Endothelial cell of umbilical vein (primary cell): ENCODE results near the gene BRAP. TPM values are rescaled to one million over a fixed set of nuclear protein-coding genes. Genes with fewer than 3 reads are reported as not detected.

Experiments
- BruUV-seq: library from RNA; stranded (reverse); fragments of 400-500 nt; replicated peaks from 2 replicates; lab custom pipeline; 2021; lab: Mats Ljungman, UMichigan
- CTCF ChIA-PET: fragments of 300-600, 350-600 bp; sonication (Branson Sonifier 250); formaldehyde crosslinking; loops from one replicate; lab custom pipeline; 2021; ENCODE audit warnings: antibody characterized with exemption, inconsistent platforms; lab: Charles Lee
- POLR2A ChIA-PET: fragments of 300-600, 350-600 bp; sonication (Branson Sonifier 250); formaldehyde crosslinking; loops from one replicate; lab custom pipeline; 2021; ENCODE audit warnings: antibody characterized with exemption, inconsistent platforms; lab: Charles Lee
- DNase-seq: peaks from one replicate; pipeline ENCODE4 v3.0.0-alpha.2; 2011; ENCODE audit warnings: low read depth, low spot score
- FAIRE-seq: peaks from 2 replicates; lab custom pipeline; 2011; peaks lifted over from hg19 to GRCh38; lab: Jason Lieb, UNC
- H2AFZ ChIP-seq: 2 replicates; pipeline ENCODE4 v1.6.0; 2012; ENCODE audit warnings: low read depth, low read length, control low read depth, inconsistent platforms
- H3K27ac ChIP-seq: 2 replicates; pipeline ENCODE4 v1.5.1; 2011; ENCODE audit warnings: low read depth, mild to moderate bottlenecking, control low read depth, low read length, moderate library complexity; ENCODE audit not compliant: insufficient read depth
- H3K27me3 ChIP-seq, 2 experiments: 2 replicates each; pipeline versions ENCODE4 v1.6.0 to v1.6.1; 2011; ENCODE audit warnings: low read length in 2 of 2, mixed read lengths in 1 of 2; ENCODE audit not compliant: control insufficient read depth in 2 of 2, insufficient read depth in 2 of 2
- H3K36me3 ChIP-seq, 2 experiments: 2 replicates in 1 of 2; 3 replicates in 1 of 2; pipeline ENCODE4 v1.5.1; 2011; ENCODE audit warnings: low read length in 2 of 2, mild to moderate bottlenecking in 1 of 2, moderate library complexity in 1 of 2; ENCODE audit not compliant: control insufficient read depth in 2 of 2, insufficient read depth in 2 of 2; ENCODE audit errors: extremely low read depth in 1 of 2
- H3K4me1 ChIP-seq: 3 replicates; pipeline ENCODE4 v1.5.1; 2011; ENCODE audit warnings: mild to moderate bottlenecking, low read length; ENCODE audit not compliant: control insufficient read depth, insufficient read depth; ENCODE audit errors: extremely low read depth
- H3K4me2 ChIP-seq: 2 replicates; pipeline ENCODE4 v1.6.1; 2011; ENCODE audit warnings: low read length, control low read depth, mixed read lengths; ENCODE audit not compliant: insufficient read depth
- H3K4me3 ChIP-seq, 3 experiments: fragments of 200-600 bp in 1 of 3; sonication (generic), shearing (Covaris generic) in 1 of 3; replicated peaks in 1 of 3; 2 replicates each; pipeline ENCODE4 v1.5.1; 2011 to 2016; ENCODE audit warnings: control low read depth in 3 of 3, low read length in 3 of 3, mild to moderate bottlenecking in 2 of 3, inconsistent platforms in 1 of 3, low read depth in 1 of 3, moderate library complexity in 1 of 3; ENCODE audit not compliant: insufficient read depth in 1 of 3
- H3K79me2 ChIP-seq: 2 replicates; pipeline ENCODE4 v1.6.0; 2012; ENCODE audit warnings: low read length, inconsistent platforms; ENCODE audit not compliant: control insufficient read depth, insufficient read depth
- H3K9ac ChIP-seq: replicated peaks from 2 replicates; pipeline ENCODE3; 2011; ENCODE audit warnings: low read length, control low read depth; ENCODE audit not compliant: insufficient read depth; ENCODE audit errors: extremely low read depth
- H3K9me1 ChIP-seq: replicated peaks from 3 replicates; pipeline ENCODE4 v1.6.0; 2011; ENCODE audit warnings: mild to moderate bottlenecking, low read length; ENCODE audit not compliant: control insufficient read depth, insufficient read depth; ENCODE audit errors: extremely low read depth
- H3K9me3 ChIP-seq: replicated peaks from 2 replicates; pipeline ENCODE4 v1.5.1; 2012; ENCODE audit warnings: low read length, inconsistent platforms; ENCODE audit not compliant: control insufficient read depth, insufficient read depth
- H4K20me1 ChIP-seq: replicated peaks from 2 replicates; pipeline ENCODE3; 2011; ENCODE audit warnings: mild to moderate bottlenecking, low read length; ENCODE audit not compliant: control insufficient read depth, insufficient read depth; ENCODE audit errors: extremely low read depth
- FOS ChIP-seq: IDR thresholded peaks from 2 replicates; pipeline ENCODE4 v1.6.1; 2011; ENCODE audit warnings: mild to moderate bottlenecking, low read length, moderate library complexity, borderline replicate concordance; ENCODE audit not compliant: insufficient read depth
- JUN ChIP-seq: IDR thresholded peaks from 2 replicates; pipeline ENCODE4 v1.6.1; 2011; ENCODE audit warnings: borderline replicate concordance, low read depth; ENCODE audit not compliant: insufficient read length, insufficient read depth
- POLR2AphosphoS5 ChIP-seq: IDR thresholded peaks from 2 replicates; pipeline ENCODE4 v1.6.1; 2012; ENCODE audit warnings: low read depth, mild to moderate bottlenecking, control low read depth, low read length, moderate library complexity; ENCODE audit not compliant: insufficient read depth
- dilution Hi-C: fragments of 300-500 bp; cut with MboI; formaldehyde crosslinking; loops from one replicate; pipeline ENCODE4 v1.15.0; 2019; ENCODE audit warnings: low sequenced_read_pairs; ENCODE audit not compliant: extremely low pct_ligation_motif_present
- intact Hi-C: fragments of 100-400 bp; cut with micrococcal nuclease; formaldehyde crosslinking; loops from one replicate; pipeline ENCODE4 v1.10.0; 2022
- polyA plus RNA-seq, 4 experiments: library from polyadenylated mRNA; depleted of rRNA in 3 of 4; stranded (reverse) in 3 of 4; unstranded in 1 of 4; fragments of >200 nt; gene quantifications; 2 replicates each; pipeline versions ENCODE4 v1.2.1 to v1.2.3, GENCODE V29; 2011 to 2012; ENCODE audit warnings: missing spikeins in 1 of 4
- total RNA-seq: library from RNA; stranded (reverse); gene quantifications from 2 replicates; pipeline ENCODE4 v1.2.3, GENCODE V29; 2021
- TF ChIP-seq, protein P1 (sequence below), 2 donors: IDR thresholded peaks; 1 replicate in 1 of 2; 2 replicates in 1 of 2; pipeline ENCODE4 v1.5.1; 2011; ENCODE audit warnings: low read length in 2 of 2, mild to moderate bottlenecking in 2 of 2, moderate library complexity in 2 of 2, control low read depth in 1 of 2, inconsistent platforms in 1 of 2, low read depth in 1 of 2; ENCODE audit not compliant: insufficient read depth in 1 of 2; ENCODE audit errors: extremely low read depth in 1 of 2

Gene BRAP
- total and polyA plus RNA-seq, 2 donors (not counting 3 experiments of a cell fraction or from before 2014, with no cell fraction given): 14.4 to 16.5 TPM

GRCh38 chr12:111692575-111693210, 6.9 kb upstream of the BRAP start:
- H3K27me3 ChIP-seq: no peaks in the 10 kb centered on the region
- no TSS peak for BruUV-seq
- no peak overlapping the region for H3K4me3 ChIP-seq
- H3K27ac ChIP-seq: no peak overlapping the region
- H4K20me1 ChIP-seq: no peaks in the 10 kb centered on the region
- no peaks in the 10 kb centered on the region for H3K4me1 ChIP-seq
- no peaks in the 10 kb centered on the region for H3K79me2 ChIP-seq
- DNase-seq (no peak), FAIRE-seq (no peak)
- CTCF ChIA-PET: interaction anchor here (0.6 to 1.8 kb wide), 6 partner anchors 11 to 123 kb away, joined by 3 to 28 read pairs (median 4); no protein-coding TSS in a partner anchor
- H3K9ac ChIP-seq: no peak overlapping the region
- intact Hi-C loops: no loop called here
- TF ChIP-seq, protein P1, sequence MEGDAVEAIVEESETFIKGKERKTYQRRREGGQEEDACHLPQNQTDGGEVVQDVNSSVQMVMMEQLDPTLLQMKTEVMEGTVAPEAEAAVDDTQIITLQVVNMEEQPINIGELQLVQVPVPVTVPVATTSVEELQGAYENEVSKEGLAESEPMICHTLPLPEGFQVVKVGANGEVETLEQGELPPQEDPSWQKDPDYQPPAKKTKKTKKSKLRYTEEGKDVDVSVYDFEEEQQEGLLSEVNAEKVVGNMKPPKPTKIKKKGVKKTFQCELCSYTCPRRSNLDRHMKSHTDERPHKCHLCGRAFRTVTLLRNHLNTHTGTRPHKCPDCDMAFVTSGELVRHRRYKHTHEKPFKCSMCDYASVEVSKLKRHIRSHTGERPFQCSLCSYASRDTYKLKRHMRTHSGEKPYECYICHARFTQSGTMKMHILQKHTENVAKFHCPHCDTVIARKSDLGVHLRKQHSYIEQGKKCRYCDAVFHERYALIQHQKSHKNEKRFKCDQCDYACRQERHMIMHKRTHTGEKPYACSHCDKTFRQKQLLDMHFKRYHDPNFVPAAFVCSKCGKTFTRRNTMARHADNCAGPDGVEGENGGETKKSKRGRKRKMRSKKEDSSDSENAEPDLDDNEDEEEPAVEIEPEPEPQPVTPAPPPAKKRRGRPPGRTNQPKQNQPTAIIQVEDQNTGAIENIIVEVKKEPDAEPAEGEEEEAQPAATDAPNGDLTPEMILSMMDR (IDR thresholded peaks at IDR 0.05; ENCODE audit: extremely low read depth in 1 of 2, insufficient read depth in 1 of 2, low read depth in 1 of 2, low read length in 2 of 2): peak; percentile 26 to 30
- TF ChIP-seq FOS (no peak), POLR2AphosphoS5 (no peak), JUN (no peak)
- no peaks in the 10 kb centered on the region for H3K9me3 ChIP-seq
- dilution Hi-C loops: loop anchor here (25.0 kb wide), 1 partner anchor 120 kb away; no protein-coding TSS in a partner anchor
- H3K4me2 ChIP-seq: no peak overlapping the region
- POLR2A ChIA-PET: no interaction called here
- no peaks in the 10 kb centered on the region for H3K9me1 ChIP-seq
- H3K36me3 ChIP-seq: peaks cover 0 to 3% of the 10 kb centered on the region in 2 experiments
- H2AFZ ChIP-seq: no peak overlapping the region
